Endodermal cell (in vitro differentiated cells): Measurements from ENCODE around the gene HCRTR1. TPM values are rescaled to one million over a fixed set of nuclear protein-coding genes. Genes with fewer than 3 reads are reported as not detected.

Experiments used
- DNase-seq: peaks from one replicate; pipeline ENCODE4 v3.0.0-alpha.2; 2017
- H3K27ac ChIP-seq: 2 replicates; pipeline ENCODE4 v1.5.1; 2013; ENCODE audit warnings: mild to moderate bottlenecking, low read depth, low read length, moderate library complexity
- H3K27me3 ChIP-seq: 2 replicates; pipeline ENCODE4 v1.6.1; 2013; ENCODE audit warnings: mild to moderate bottlenecking, low read length, moderate library complexity; ENCODE audit not compliant: insufficient read depth, control insufficient read depth, poor library complexity, severe bottlenecking
- H3K36me3 ChIP-seq: 2 replicates; pipeline ENCODE4 v1.7.0; 2013; ENCODE audit warnings: mild to moderate bottlenecking, low read length, moderate library complexity; ENCODE audit not compliant: control insufficient read depth, insufficient read depth
- H3K4me1 ChIP-seq: one replicate; pipeline ENCODE4 v1.7.0; 2013; ENCODE audit warnings: low read length; ENCODE audit not compliant: control insufficient read depth, insufficient read depth
- H3K4me3 ChIP-seq: 2 replicates; pipeline ENCODE4 v1.5.1; 2013; ENCODE audit warnings: mild to moderate bottlenecking, low read length, moderate library complexity
- H3K9ac ChIP-seq: 2 replicates; pipeline ENCODE4 v1.6.1; 2013; ENCODE audit warnings: mild to moderate bottlenecking, low read length, moderate library complexity; ENCODE audit not compliant: poor library complexity, severe bottlenecking; ENCODE audit errors: extremely low read depth
- H3K9me3 ChIP-seq: 2 replicates; pipeline ENCODE4 v1.6.1; 2013; ENCODE audit warnings: mild to moderate bottlenecking, low read length, moderate library complexity; ENCODE audit not compliant: control insufficient read depth
- H3K27ac Mint-ChIP-seq: 2 replicates; pipeline ENCODE4 v1.8.0; 2020; ENCODE audit warnings: mixed read lengths
- H3K27me3 Mint-ChIP-seq: 2 replicates; pipeline ENCODE4 v1.8.0; 2021; ENCODE audit warnings: mild to moderate bottlenecking, mixed read lengths; ENCODE audit not compliant: insufficient read depth
- H3K36me3 Mint-ChIP-seq: 2 replicates; pipeline ENCODE4 v1.8.0; 2020; ENCODE audit warnings: low read depth, mixed read lengths
- H3K4me1 Mint-ChIP-seq: 2 replicates; pipeline ENCODE4 v1.8.0; 2020; ENCODE audit warnings: mixed read lengths
- H3K4me3 Mint-ChIP-seq: 2 replicates; pipeline ENCODE4 v1.8.0; 2020; ENCODE audit warnings: mild to moderate bottlenecking, moderate library complexity, mixed read lengths
- H3K9me3 Mint-ChIP-seq: 2 replicates; pipeline ENCODE4 v1.8.0; 2020; ENCODE audit warnings: mild to moderate bottlenecking, mixed read lengths
- CTCF ChIP-seq: fragments of 200-600 bp; sonication (generic); conservative IDR thresholded peaks from 2 replicates; pipeline ENCODE4 v1.5.0; 2021; ENCODE audit warnings: antibody characterized with exemption, mild to moderate bottlenecking
- WGBS, 2 experiments: methylation state at CpG; one replicate each; pipeline versions ENCODE4 v1.1.5 to v1.1.7; 2013; ENCODE audit warnings: missing lambda C conversion rate in 2 of 2, mixed read lengths in 1 of 2; ENCODE audit not compliant: insufficient coverage in 1 of 2, insufficient read length in 1 of 2; 5-methylcytosine and 5-hydroxymethylcytosine counted together
- total RNA-seq, 2 donors: library from RNA; stranded (reverse); fragmentation: NEBNext Ultra II Directional in 1 of 2; extraction: Animal tissue kit (Norgen Biotek cat#: 25700) in 1 of 2; gene quantifications; 2 replicates in 1 of 2; 3 replicates in 1 of 2; pipeline ENCODE4 v1.2.1, GENCODE V29; 2021

The HCRTR1 gene
- total RNA-seq, 2 donors from 2014 or later, result not detected

DNA sequence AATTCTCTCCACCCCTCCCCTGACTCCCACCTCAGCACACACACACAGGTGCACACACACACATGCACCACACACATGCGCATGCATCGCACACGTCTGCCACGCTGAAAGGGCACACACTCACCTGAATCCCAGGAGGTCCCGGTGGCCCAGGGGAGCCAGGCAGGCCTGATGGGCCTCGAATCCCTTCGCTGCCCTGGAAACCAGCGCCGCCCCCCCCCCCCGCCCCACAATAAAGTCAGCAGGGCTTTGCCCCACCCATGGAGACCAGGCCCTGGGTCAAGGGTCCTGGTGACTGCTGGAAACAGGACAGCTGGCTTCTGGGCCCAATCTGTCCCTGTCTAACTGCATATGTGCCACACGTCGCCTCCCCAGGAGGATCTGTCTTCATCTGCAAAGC lies 45.0 kb downstream of the HCRTR1 start:
- WGBS, 2 experiments, result 95 to 96% methylated on average over 7 to 12 of the region's 12 CpGs

DNA sequence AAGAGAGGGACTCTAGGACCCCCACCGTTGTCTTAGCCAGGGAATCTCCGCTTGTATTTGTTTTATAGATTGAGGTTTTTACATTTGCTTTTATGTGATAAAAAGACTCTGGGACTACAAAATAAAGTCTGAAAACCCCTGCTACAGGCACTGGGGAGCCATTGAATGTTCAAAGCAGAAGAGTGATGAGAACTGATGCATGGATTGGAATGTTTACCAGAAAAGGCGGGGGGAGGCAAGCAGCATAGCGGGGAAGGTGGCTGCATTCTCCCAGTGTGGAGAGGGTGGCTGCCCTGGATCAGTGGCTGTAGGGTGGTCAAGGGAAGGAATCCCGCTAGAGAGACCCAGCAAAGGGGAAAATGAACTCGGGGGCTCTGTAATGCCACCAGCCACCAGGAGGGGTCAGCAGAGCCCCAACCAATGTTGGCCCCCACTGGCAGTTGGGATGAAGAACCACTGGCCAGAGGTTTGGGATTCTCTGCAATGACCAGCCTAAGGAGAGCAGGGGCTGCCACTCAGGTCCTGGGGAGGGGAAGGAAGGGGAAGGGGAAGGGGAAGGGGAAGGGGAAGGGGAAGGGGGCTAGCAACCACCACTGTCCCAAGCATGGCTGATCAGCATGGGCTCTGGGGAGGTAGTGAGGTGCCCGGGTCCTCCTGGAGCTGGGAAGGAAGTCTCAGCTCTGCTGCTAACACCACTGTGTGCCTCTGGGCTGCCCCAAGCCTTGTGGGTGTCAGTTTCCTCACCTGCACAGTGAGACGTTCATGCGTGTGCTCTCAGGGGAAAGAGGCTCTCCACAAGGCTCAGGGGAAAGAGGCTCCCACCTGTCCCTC lies 46.3 kb downstream of the HCRTR1 start:
- Mint-ChIP-seq H3K4me1 (peaks cover 6% of the 10 kb centered on the region), H3K27ac (no peak overlapping the region), H3K27me3 (no peaks in the 10 kb centered on the region), H3K9me3 (no peaks in the 10 kb centered on the region), H3K4me3 (no peak overlapping the region), H3K36me3 (no peaks in the 10 kb centered on the region)
- Histone ChIP-seq H3K4me1 (no peaks in the 10 kb centered on the region), H3K9ac (no peak overlapping the region), H3K4me3 (no peak overlapping the region), H3K27ac (no peak overlapping the region), H3K9me3 (no peaks in the 10 kb centered on the region), H3K36me3 (no peaks in the 10 kb centered on the region), H3K27me3 (no peaks in the 10 kb centered on the region)
- peak; percentile 95 for DNase-seq
- 44 to 49% methylated on average over 5 to 9 of the region's 9 CpGs for WGBS, 2 experiments
- peak; percentile 90 for TF ChIP-seq CTCF

More for the DNA sequence above, 45.0 kb downstream of the HCRTR1 start:
- Histone ChIP-seq H3K27ac (no peak overlapping the region), H3K9ac (no peak overlapping the region), H3K4me3 (no peak overlapping the region), H3K27me3 (no peaks in the 10 kb centered on the region), H3K36me3 (no peaks in the 10 kb centered on the region), H3K4me1 (no peaks in the 10 kb centered on the region), H3K9me3 (no peaks in the 10 kb centered on the region)
- TF ChIP-seq CTCF, result no peak
- H3K4me1 Mint-ChIP-seq, result peaks cover 6% of the 10 kb centered on the region
- H3K36me3 Mint-ChIP-seq, result no peaks in the 10 kb centered on the region
- DNase-seq, result no peak
- no peak overlapping the region for H3K4me3 Mint-ChIP-seq
- no peak overlapping the region for H3K27ac Mint-ChIP-seq
- H3K27me3 Mint-ChIP-seq, result no peaks in the 10 kb centered on the region
- no peaks in the 10 kb centered on the region for H3K9me3 Mint-ChIP-seq

DNA sequence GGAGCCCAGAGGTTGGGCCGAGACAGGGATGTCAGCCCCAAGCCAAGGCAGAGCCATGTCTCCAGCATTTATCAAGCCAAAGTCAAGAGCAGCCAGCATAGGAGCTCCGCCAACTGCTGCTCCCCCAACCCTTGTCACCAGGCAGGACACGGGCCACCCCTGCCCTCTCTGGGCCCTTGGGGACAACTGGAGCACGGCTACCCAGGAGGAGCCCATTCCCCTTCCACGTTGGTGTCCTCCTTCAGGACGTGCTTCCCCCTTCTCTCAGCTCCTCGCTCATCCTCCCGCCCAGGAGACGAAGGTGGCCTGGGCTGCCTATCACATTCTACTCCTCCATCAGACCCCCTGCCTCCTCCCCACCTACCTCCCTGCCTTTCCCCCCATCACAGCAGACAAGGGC lies 47.0 kb downstream of the HCRTR1 start:
- TF ChIP-seq CTCF, result no peak
- no peaks in the 10 kb centered on the region for H3K27me3 ChIP-seq
- H3K36me3 Mint-ChIP-seq, result no peaks in the 10 kb centered on the region
- H3K9me3 Mint-ChIP-seq, result no peaks in the 10 kb centered on the region
- no peaks in the 10 kb centered on the region for H3K9me3 ChIP-seq
- H3K27me3 Mint-ChIP-seq, result no peaks in the 10 kb centered on the region
- H3K4me1 ChIP-seq, result no peaks in the 10 kb centered on the region
- H3K27ac ChIP-seq, result no peak overlapping the region
- H3K9ac ChIP-seq, result no peak overlapping the region
- H3K27ac Mint-ChIP-seq, result no peak overlapping the region
- DNase-seq, result no peak
- 90% methylated on average over 2 to 9 of the region's 9 CpGs for WGBS, 2 experiments
- no peaks in the 10 kb centered on the region for H3K36me3 ChIP-seq
- no peak overlapping the region for H3K4me3 Mint-ChIP-seq
- H3K4me3 ChIP-seq, result no peak overlapping the region
- H3K4me1 Mint-ChIP-seq, result peaks cover 9% of the 10 kb centered on the region
